Upper lobe of left lung (tissue), 6 donors: ENCODE data around the gene NTF4. TPM values are rescaled to one million over a fixed set of nuclear protein-coding genes. Genes with fewer than 3 reads are reported as not detected.

Source experiments
- ATAC-seq, 2 donors: fragments of 200-7000 bp; cut with Tn5 transposase; one replicate each; pipeline ENCODE4 v1.9.1; 2022; ENCODE audit warnings: mild to moderate bottlenecking in 2 of 2, moderate library complexity in 2 of 2; ENCODE audit not compliant: low FRiP score in 2 of 2
- DNase-seq, 2 donors: peaks; one replicate each; pipeline ENCODE4 v3.0.0-alpha.2; 2019 to 2020
- H3K27ac ChIP-seq, 4 donors: fragments of 200-600 bp; sonication (generic); one replicate each; pipeline ENCODE4 v1.5.1; 2016 to 2019
- H3K27me3 ChIP-seq, 4 donors: fragments of 200-600 bp; sonication (generic); one replicate each; pipeline ENCODE4 v1.5.1; 2017 to 2019
- H3K36me3 ChIP-seq, 4 donors: fragments of 200-600 bp; sonication (generic); one replicate each; pipeline ENCODE4 v1.5.1; 2016 to 2019
- H3K4me1 ChIP-seq, 4 donors: fragments of 200-600 bp; sonication (generic); one replicate each; pipeline ENCODE4 v1.5.1; 2018 to 2019
- H3K4me3 ChIP-seq, 4 donors: fragments of 200-600 bp; sonication (generic); one replicate each; pipeline ENCODE4 v1.5.1; 2017 to 2019; ENCODE audit warnings: mild to moderate bottlenecking in 2 of 4, moderate library complexity in 1 of 4
- H3K9me3 ChIP-seq, 4 donors: fragments of 200-600 bp; sonication (generic); one replicate each; pipeline ENCODE4 v1.5.1; 2018 to 2019
- EP300 ChIP-seq, 4 donors: sonication (generic); formaldehyde crosslinking; IDR thresholded peaks; one replicate each; pipeline ENCODE4 v1.5.1; 2017; ENCODE audit warnings: antibody characterized with exemption in 4 of 4, control low read depth in 2 of 4
- POLR2A ChIP-seq, 4 donors: fragments of 450-650 bp; IDR thresholded peaks; one replicate each; pipeline ENCODE4 v1.5.1; 2016 to 2017; ENCODE audit warnings: antibody characterized with exemption in 4 of 4, mild to moderate bottlenecking in 2 of 4
- POLR2AphosphoS5 ChIP-seq, 2 donors: sonication (generic); formaldehyde crosslinking; IDR thresholded peaks; one replicate each; pipeline ENCODE4 v1.5.1; 2017; ENCODE audit warnings: antibody characterized with exemption in 2 of 2
- WGBS, 2 donors: methylation state at CpG; one replicate each; pipeline ENCODE4 v1.1.5; 2017 to 2018; 5-methylcytosine and 5-hydroxymethylcytosine counted together
- total RNA-seq, 6 donors: library from RNA; depleted of rRNA in 4 of 6; stranded (reverse); fragments of >200 nt in 4 of 6; gene quantifications; one replicate each; pipeline versions ENCODE4 v1.1.0 to v1.2.1, GENCODE V29; 2016 to 2021
- TF ChIP-seq, protein P1 (sequence below), 6 experiments: fragments of 450-650 bp in 4 of 6; fragments of 200-600 bp in 2 of 6; sonication (generic) in 2 of 6; IDR thresholded peaks; one replicate each; pipeline ENCODE4 v1.5.1; 2016 to 2019; ENCODE audit warnings: antibody characterized with exemption in 6 of 6
- donor health status: DM: no; HTN: no; CAD: no; lungs with moderate emphysema.
- donor health status: DM: no; HTN: yes; CAD: no; lungs with severe emphysema.

The NTF4 gene
- total RNA-seq, 6 donors from 2014 or later: 1.2 to 10.5 (median 4.9) TPM

DNA sequence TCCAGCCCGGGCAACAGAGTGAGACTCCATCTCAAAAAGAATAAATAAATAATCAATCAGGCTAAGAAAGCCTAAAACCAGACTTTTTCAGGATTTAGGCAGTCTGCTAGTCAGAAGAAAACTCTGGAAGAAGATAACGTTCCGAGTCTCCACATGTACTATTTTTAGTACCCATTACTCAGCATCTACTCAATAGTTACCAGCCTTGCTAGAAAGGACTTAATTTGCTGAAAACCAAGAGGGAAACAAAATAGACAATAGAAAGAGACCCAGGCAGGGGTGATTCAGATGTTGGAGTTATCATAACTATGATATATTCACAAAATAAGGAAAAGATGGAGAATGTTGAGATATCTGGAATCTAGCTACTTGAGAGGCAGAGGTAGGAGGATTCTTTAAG lies 45.9 kb upstream of the NTF4 start:
- Histone ChIP-seq H3K4me3 (no peak overlapping the region), H3K27ac (no peak overlapping the region), H3K9me3 (no peaks in the 10 kb centered on the region), H3K4me1 (peaks cover 7 to 19% (median 14%) of the 10 kb centered on the region in 4 donors), H3K36me3 (peaks cover 9 to 42% (median 34%) of the 10 kb centered on the region in 4 donors), H3K27me3 (no peaks in the 10 kb centered on the region)
- TF ChIP-seq, protein P1, sequence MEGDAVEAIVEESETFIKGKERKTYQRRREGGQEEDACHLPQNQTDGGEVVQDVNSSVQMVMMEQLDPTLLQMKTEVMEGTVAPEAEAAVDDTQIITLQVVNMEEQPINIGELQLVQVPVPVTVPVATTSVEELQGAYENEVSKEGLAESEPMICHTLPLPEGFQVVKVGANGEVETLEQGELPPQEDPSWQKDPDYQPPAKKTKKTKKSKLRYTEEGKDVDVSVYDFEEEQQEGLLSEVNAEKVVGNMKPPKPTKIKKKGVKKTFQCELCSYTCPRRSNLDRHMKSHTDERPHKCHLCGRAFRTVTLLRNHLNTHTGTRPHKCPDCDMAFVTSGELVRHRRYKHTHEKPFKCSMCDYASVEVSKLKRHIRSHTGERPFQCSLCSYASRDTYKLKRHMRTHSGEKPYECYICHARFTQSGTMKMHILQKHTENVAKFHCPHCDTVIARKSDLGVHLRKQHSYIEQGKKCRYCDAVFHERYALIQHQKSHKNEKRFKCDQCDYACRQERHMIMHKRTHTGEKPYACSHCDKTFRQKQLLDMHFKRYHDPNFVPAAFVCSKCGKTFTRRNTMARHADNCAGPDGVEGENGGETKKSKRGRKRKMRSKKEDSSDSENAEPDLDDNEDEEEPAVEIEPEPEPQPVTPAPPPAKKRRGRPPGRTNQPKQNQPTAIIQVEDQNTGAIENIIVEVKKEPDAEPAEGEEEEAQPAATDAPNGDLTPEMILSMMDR (IDR thresholded peaks at IDR 0.05): no peak
- TF ChIP-seq EP300 (IDR thresholded peaks at IDR 0.05) (no peak), POLR2AphosphoS5 (IDR thresholded peaks at IDR 0.05) (no peak), POLR2A (IDR thresholded peaks at IDR 0.05) (no peak)
- 40 to 50% methylated on average over 3 of the region's 3 CpGs for WGBS, 2 donors
- no peak for ATAC-seq
- no peak for DNase-seq

DNA sequence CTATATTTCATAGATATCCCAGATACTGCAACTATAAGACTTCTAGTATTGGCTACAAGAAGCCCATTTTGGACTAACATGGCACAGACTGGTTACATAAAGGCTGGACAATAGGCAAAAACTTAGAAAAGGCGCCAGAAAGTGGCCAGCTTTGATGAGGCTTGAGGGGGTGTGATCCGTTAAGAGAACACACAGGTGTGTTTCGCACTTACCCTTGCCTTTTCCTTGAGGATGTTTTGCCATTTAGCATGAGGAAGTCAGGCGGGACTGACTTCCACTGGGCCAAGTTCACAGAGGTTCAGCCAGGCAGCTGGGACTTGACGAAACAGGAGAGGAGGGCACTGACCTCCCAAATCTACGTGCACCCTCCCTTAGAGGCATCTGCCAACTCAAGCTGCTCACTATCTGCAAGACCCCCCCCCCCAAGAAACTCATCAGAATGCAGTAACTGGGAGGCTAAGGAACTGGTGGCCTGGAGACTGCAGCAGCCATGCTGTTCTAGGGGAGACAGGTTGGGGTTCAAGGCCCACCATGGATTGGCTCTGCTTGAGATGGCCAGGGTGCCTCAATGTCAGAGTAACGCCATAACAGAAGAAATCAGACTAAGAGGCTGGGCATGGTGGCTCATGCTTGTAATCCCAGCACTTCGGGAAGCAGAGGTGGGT lies 45.1 kb upstream of the NTF4 start:
- Histone ChIP-seq H3K36me3 (peaks cover 9 to 50% (median 43%) of the 10 kb centered on the region in 4 donors), H3K27me3 (no peaks in the 10 kb centered on the region), H3K9me3 (no peaks in the 10 kb centered on the region), H3K4me1 (peaks cover 7 to 11% (median 9%) of the 10 kb centered on the region in 4 donors), H3K4me3 (no peak overlapping the region), H3K27ac (no peak overlapping the region)
- TF ChIP-seq EP300 (IDR thresholded peaks at IDR 0.05) (no peak), POLR2AphosphoS5 (IDR thresholded peaks at IDR 0.05) (no peak), POLR2A (IDR thresholded peaks at IDR 0.05) (no peak)
- TF ChIP-seq, protein P1 (IDR thresholded peaks at IDR 0.05): no peak
- DNase-seq: no peak
- no peak for ATAC-seq
- WGBS, 2 donors: 88 to 96% methylated on average over 4 to 8 of the region's 8 CpGs

DNA sequence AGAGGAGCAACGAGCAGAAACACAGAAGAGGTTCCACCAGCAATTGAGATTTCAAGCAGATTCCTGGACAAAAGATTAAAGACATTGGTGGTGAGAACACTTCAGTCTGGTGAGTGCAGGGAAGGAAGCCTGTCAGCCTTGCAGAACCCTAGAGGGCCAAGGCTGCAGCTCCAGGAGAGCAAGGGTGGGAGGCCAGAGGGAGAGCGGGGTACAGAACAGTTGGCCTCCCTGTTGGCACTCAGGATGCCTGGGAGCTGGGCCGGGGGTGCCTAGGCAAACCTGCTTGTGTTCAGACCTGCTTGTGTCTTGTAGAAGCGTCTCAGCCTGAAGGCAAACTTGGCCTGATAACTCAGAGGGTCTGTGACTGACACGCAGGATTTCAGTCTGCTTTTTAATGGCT lies 44.4 kb upstream of the NTF4 start:
- H3K4me1 ChIP-seq: peaks cover 7 to 9% (median 8%) of the 10 kb centered on the region in 4 donors
- ATAC-seq: no peak
- peaks cover 9 to 57% (median 49%) of the 10 kb centered on the region in 4 donors for H3K36me3 ChIP-seq
- H3K4me3 ChIP-seq: no peak overlapping the region
- no peaks in the 10 kb centered on the region for H3K27me3 ChIP-seq
- H3K27ac ChIP-seq: no peak overlapping the region
- TF ChIP-seq EP300 (IDR thresholded peaks at IDR 0.05) (no peak), POLR2AphosphoS5 (IDR thresholded peaks at IDR 0.05) (no peak), POLR2A (IDR thresholded peaks at IDR 0.05) (no peak)
- TF ChIP-seq, protein P1 (IDR thresholded peaks at IDR 0.05): no peak
- 82 to 87% methylated on average over 5 of the region's 5 CpGs for WGBS, 2 donors
- DNase-seq: no peak
- H3K9me3 ChIP-seq: no peaks in the 10 kb centered on the region

DNA sequence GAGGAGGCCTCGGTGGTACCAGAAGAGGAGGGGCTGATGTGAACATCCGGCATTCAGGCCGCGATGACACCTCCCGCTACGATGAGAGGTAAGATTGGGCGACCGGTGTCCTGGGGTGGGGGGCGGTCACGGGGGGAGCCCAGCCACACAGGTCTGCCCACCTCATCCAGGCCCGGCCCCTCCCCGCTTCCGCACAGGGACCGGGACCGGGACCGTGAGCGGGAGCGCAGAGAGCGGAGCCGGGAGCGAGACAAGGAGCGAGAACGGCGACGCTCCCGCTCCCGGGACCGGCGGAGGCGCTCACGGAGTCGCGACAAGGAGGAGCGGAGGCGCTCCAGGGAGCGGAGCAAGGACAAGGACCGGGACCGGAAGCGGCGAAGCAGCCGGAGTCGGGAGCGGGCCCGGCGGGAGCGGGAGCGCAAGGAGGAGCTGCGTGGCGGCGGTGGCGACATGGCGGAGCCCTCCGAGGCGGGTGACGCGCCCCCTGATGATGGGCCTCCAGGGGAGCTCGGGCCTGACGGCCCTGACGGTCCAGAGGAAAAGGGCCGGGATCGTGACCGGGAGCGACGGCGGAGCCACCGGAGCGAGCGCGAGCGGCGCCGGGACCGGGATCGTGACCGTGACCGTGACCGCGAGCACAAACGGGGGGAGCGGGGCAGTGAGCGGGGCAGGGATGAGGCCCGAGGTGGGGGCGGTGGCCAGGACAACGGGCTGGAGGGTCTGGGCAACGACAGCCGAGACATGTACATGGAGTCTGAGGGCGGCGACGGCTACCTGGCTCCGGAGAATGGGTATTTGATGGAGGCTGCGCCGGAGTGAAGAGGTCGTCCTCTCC lies 43.2 kb upstream of the NTF4 start:
- Histone ChIP-seq H3K27ac (no peak overlapping the region), H3K36me3 (peaks cover 9 to 69% (median 60%) of the 10 kb centered on the region in 4 donors), H3K4me3 (no peak overlapping the region), H3K9me3 (no peaks in the 10 kb centered on the region), H3K27me3 (no peaks in the 10 kb centered on the region), H3K4me1 (no peaks in the 10 kb centered on the region)
- DNase-seq: peak in 1 of 2 donors; percentile 83
- no peak for TF ChIP-seq POLR2A (IDR thresholded peaks at IDR 0.05)
- TF ChIP-seq EP300 (IDR thresholded peaks at IDR 0.05): no peak
- TF ChIP-seq POLR2AphosphoS5 (IDR thresholded peaks at IDR 0.05): no peak
- TF ChIP-seq, protein P1 (IDR thresholded peaks at IDR 0.05): no peak
- ATAC-seq: no peak
- WGBS, 2 donors: 95 to 96% methylated on average over 87 to 91 of the region's 93 CpGs
